NCI-H128 (cell line): ENCODE data around the gene USP34.
"Not testable (repeated sequence)": the region's sequence is repeated elsewhere in the genome, so short reads cannot be mapped to it uniquely, and the experiment has no call there.

Source experiments
- DNase-seq: peaks from one replicate; lab custom pipeline; 2025; ENCODE audit not compliant: unreplicated experiment; lab: John Stamatoyannopoulos, UW

USP34 gene

DNA sequence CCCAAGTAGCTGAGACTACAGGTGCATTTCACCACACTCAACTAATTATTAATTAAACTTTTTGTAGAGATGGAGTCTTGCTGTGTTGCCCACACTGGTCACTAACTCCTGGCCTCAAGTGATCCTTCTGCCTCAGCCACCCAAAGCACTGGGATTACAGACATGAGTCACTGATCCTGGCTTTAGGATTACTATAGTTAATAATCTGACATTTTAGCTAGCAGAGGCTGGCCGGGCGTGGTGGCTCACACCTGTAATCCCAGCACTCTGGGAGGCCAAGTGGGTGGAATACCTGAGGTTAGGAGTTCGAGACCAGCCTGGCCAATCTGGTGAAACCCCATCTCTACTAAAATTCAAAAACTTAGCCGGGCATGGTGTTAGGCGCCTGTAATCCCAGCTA is 39.5 kb downstream of the USP34 start:
- DNase-seq, result no peak

DNA sequence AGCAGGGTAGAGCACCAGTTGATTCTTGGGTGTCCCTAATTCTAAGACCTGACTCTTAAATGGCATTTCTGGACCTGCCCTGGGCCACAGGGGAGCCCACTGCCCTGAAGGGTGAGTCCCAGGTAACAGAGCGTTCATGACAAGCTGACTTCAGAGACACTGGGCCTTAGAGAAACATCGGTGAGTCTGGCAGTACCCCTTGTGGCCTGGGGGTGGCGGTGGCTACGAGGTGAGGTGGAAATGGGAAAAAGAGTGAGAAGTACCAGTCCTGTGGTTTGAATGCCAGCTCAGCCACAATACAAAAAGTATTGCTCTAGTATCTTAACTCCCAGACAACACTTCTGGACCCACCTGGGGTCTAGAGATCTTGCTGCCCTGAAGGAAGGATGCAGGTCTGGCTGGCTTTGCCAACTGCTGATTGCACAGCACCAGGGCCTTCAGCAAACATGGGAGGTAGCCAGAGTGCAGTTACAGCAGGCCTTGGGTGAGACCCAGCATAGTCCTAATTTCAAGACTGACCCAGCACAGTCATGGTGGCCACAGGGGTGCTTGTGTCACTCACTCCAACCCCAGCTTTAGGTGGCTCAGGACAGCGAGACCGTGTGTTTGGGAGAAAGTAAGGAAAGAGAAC is 44.5 kb downstream of the USP34 start:
- no peak for DNase-seq

DNA sequence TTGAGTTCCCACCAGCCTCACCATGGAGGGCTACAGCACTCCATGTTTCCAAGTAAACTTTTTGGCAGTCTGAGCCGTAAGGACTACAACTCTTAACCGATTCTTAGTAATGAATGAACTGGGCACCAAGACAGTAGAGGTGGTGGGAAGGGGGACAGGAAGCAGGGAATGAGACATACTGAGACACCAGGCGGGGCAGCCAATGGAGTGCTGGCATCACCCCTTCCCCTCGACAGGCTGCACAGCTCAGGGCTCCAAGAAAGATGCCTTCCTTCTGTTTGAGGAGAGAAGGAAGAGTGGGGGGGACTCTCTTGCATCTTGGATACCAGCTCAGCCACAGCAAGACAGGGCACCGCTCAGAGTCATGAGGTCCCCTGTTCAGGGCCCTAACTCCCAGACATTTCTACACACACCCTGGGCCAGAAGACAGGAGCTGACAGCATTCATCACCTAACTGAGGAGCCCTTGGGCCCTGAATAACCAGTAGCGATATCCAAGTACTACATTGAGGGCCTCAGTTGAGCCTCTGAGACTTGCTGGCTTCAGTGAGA is 45.2 kb downstream of the USP34 start:
- DNase-seq, result no peak

DNA sequence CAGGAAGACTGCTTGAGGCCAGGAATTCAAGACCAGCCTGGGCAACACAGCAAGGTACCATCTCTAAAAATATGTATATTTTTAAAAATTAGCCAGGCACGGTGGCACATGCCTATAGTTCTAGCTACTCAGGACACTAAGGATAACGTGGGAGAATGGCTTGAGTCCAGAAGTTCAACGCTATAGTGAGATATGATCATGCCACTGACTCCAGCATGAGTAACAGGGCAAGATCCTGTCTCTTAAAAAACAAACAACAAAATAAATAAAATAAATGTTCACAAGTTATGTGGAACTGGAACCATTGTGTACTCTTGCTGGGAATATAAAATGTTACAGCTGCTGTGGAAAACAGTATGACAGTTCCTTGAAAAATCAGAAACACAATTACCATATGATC is 47.2 kb downstream of the USP34 start:
- DNase-seq, result no peak

DNA sequence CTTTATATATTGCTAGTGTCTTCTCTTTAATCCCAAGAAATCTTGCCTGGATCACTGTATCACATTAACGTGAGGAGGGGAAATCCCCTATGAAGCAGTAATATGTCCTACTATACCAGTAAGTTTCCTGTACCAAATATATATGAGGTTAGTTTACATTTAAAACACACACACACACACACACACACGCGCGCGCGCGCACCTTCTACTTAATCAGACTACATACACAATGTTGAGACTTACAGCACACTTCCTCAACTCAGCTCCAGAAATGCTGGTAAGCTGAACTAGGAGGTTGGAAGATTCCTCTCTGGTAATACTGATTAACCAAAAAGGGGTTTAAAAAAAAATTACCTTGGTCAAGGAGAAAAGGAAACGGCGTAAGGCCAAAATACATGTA is 49.3 kb downstream of the USP34 start:
- DNase-seq, result no peak

DNA sequence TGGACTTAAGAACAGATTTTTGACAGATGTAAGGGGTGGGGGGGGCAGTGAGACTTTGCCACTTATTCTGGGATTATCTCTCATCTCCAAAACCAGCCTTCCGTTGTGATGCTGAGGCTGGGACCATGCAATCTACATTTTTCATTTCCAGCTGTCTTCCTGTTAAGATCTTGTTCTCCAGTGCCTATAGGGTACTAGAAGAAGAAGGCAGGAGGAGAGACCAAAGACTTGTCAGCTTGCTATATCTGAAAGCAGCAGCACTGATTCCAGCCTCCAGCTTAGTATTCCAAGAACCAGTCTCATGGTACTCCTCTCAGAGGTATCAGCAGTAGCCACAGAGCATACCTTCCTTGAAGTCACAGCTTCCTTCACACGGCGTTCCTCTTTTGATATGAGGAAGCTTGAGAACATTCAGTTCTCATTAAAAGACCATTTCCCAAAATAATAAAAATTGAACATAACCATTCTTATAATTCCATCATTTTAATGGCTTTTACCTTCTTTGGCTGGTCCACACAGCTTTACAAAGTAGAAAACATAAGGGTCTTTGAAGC is 49.8 kb downstream of the USP34 start:
- no peak for DNase-seq

DNA sequence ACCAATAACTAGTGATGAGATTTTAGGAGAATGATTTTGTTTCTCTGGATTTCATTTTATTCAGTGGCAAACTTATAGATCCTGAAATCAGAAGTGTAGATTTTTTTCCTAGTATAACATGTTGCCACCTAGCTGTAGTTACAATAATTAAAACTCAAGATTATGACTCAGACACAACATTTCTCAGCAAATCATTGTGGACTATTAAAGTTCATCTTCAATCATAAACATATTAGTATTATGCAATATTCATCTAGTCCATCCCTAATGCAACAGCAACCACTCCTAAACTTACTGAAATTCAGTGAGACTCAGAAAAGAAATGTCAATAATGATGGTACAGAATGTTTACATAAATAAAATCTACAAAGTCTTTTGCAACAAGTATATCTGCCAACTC is 51.3 kb downstream of the USP34 start:
- DNase-seq, result no peak

DNA sequence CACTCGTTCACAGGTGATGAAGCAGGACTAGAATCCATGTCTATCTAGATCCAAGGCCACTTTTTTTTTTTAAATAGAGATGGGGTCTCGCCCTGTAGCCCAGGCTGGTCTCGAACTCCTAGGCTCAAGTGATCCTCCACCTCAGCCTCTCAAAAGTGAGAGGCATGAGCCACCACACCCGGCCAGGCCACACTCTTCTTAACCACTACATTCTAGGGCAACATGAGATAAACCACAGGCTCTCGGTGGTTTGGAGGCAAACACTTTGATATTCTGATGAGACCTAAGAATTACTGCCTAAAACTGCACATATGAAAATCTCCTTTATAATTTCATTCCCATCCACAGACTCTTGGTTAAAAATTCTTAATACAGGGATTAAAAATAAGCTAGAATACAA is 51.8 kb downstream of the USP34 start:
- no peak for DNase-seq

DNA sequence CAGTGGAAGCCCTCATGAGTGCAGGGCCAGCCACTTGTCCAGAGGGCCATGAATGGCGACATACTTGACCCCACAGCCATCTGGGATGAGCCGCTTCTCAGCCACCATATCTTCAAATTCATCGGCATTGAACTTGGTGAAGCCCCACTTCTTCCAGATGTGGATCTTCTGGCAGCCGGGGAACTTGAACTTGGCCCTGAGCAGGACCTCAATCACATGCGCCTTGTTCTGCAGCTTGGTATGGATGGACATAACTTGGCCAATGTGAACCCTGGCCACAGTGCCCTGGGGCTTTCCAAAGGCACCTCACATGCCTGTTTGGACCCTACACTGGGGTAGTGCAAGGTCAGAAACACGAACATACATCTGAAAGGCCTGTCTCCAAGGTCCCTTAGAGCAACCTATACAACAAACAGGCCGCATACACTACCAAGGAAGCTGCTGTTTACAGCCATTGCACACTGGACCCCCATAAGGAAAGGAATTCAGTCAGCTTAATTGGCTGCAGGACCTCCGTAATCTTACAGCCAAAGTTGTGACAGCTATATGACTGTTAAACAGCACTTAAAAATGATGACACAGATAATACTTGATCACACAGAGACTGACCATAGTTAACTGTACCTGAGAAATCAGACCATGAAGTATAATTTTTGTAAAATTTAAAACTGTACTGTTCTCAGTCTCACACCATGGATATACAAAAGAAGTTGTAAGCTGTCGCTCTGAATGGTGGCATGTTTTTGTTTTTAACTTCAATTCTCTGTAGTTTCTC is 53.8 kb downstream of the USP34 start:
- DNase-seq, result no peak

DNA sequence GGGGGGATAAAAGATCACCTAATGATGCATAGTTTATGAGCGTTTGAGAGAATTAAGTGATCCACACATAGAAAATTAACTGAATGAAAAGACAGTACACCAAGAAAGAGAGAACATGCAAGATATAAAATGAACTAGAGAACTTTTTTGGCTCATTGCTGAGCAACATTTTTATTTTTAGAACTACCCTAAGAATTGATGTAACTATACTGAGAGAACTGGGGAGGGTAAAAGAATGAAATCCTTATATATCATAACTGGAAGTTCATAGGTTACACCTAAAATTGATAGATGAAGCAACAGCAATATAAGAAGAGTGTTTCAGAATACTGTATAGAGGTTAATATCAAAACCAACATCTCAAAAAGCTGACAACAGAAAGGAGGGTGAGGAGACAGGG is 55.6 kb downstream of the USP34 start:
- no peak for DNase-seq

DNA sequence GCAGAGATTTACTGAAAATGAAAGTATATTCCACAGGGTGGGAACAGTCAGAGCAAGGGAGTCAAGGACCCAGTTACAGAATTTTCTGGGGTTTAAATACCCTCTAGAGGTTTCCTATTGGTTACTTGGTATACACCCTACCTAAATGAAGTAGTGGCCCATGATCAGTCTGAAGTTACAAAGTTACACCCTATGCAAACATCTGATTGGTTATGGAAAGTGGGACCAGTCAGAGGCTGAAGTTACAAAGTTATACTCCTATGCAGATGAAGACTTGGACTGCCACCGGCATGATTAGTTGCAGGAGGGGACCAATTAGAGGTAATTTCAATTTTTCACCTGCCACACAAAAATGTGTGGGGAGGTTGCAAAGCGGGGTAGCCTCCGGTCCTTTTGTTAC is 56.2 kb downstream of the USP34 start:
- DNase-seq, result no peak

DNA sequence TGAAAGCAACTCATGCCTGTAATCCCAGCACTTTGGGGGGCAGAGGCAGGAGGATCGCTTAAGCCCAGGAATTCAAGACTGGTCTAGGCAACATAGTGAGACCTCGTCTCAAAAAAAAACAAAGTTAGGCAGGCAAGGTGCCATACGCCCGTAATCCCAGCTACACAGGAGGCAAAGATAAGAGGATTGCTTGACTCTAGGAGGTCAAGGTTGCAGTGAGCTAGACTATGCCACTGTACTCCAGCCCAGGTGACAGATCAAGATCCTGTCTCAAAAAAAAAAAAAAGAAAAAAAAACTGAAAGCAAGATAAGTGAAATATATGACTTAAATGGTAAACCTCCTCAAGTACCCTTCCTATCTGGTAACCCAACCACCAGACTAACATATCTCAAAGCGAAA is 59.8 kb downstream of the USP34 start:
- no peak for DNase-seq

DNA sequence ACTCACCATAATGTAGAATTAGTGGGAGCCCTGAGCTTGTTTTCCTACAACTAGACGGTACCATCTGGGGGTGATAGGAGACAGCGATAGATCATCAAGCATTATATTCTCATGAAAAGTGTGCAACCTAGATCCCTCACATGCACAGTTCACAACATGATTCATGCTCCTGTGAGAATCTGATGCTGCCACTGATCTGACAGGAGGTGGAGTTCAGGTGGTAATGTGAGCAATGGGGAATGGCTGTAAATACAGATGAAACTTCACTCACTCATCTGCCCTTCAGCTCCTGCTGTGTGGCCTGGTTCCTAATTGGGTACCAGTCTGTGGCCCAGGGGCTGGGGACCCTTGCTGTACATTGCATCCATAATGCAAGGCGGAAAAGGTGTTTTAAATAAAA is 60.7 kb downstream of the USP34 start:
- no peak for DNase-seq

DNA sequence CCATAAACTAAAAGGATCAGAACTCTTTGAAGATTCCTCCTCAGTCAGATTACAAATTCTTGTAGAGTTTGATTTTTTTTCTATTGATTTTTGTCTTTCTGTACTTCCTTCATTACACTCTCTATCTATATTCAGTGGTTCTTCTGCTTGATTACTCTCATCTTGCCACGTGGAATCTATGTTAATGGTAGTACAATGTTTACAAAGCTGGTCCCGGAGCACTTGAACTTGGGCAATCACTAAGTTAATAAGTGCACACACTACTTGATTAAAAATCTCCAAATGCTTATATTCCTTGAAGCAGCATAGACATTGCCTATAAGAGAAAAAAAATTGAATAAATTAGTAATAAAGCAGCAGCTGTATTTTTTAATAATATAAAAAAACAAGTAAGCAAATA is 65.1 kb downstream of the USP34 start:
- no peak for DNase-seq

DNA sequence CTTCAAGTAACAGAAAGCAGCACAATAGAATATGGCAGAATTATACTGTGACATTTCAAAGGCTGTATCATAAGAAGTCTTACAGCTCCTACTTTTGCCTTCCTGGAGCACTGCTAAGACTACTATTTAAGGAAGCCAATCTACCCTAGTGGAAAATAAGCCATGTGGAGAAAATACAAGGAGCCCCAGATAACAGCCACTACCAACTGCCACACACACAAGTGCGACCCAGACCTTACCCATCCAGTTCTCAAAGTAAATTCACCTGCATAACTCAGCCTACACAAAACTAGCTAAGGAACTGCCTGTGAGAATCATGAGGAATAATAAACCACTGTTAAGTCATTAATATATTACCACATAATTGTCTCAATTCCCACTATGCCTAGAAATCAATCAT is 66.4 kb downstream of the USP34 start:
- DNase-seq, result no peak

DNA sequence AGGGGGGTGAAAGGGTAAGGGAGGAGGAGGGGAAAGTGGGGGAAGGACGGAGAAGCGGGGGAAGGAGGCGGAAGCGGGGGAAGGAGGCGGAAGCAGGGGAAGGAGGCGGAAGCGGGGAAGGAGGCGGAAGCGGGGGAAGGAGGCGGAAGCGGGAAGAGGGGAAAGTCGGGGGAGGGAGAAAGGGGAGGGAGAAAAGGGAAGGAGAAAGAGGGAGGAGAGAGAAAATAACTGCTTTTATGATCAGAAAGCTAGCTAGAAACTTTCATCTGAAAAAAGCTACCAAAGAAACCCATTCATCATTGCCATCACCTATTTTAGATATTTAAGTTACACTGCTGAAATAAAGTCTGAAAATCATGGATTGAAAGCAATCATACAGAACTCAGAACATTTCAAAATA is 72.5 kb downstream of the USP34 start:
- no peak for DNase-seq

DNA sequence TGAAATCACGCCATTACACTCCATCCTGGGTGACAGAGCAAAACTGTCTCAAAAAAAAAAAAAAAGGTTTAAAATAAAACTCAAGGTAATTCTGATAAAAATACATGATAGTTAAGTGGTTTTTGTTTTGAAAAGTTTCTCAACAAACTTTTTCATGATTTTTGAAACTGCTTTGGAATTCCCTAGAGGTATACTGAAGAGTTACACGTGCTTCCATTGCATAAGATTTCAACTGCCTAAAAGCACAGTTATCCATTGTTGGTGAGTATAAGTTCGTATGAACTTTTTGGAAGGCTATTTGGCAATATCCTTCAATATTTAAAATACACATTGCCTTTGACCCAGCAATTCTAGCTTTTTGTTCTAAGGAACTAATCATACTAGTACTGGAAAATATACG is 74.9 kb downstream of the USP34 start:
- no peak for DNase-seq

DNA sequence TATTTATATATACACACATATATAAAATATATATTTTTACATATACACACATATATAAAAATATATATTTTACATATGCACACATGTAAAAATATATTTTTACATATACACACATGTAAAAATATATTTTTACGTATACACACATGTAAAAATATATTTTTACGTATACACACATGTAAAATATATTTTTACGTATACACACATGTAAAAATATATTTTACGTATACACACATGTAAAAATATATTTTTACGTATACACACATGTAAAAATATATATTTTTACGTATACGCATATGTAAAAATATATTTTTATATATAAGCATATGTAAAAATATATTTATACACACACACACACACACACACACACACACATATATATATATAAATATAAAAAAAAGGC is 83.3 kb downstream of the USP34 start:
- not testable (repeated sequence) for DNase-seq

DNA sequence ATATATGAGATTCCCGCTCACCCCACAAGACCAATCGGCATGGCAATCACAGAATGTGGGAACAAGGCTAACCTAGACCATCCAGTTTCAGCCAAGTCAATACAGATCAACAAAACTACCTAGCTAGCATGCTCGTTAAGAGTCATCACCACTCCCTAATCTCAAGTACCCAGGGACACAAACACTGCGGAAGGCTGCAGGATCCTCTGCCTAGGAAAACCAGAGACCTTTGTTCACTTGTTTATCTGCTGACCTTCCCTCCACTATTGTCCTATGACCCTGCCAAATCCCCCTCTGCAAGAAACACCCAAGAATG is 90.0 kb downstream of the USP34 start:
- not testable (repeated sequence) for DNase-seq

DNA sequence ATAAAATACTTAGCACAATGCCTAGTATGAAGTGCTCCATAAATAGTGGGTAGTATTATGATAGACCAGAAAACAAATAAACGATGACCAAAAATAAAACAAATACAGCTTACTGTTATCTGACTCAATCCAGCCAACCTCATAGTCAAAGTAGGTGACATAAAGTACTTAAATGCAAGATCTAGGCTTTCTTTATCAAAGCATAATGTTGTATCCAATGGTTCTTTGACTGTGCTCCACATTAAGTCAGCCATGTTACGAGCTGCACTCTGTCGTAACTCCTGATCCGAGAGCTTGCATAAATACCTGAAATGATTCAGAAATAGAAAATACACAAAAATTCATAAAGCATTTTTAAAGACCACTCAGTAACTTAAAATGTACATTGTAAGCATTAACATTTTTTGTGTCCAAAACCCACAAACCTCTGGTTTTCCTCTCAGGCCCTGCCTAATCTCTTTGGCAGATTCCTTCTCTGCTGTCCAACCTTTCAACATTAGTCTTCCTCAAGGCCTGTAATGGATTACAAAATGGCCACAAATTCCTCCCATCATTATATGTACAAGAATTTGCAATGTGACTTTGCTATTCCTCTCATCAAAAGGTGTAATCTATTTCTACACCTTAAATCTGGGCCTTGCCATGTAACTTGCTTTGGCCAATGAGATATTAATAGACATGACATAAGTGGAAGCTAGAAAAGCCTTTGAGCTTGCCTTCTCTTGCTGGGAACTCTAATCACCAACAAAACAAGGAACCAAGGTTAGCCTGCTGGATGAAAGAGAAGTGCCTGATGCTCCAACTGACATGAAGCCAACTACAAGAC is 90.6 kb downstream of the USP34 start:
- no peak for DNase-seq

DNA sequence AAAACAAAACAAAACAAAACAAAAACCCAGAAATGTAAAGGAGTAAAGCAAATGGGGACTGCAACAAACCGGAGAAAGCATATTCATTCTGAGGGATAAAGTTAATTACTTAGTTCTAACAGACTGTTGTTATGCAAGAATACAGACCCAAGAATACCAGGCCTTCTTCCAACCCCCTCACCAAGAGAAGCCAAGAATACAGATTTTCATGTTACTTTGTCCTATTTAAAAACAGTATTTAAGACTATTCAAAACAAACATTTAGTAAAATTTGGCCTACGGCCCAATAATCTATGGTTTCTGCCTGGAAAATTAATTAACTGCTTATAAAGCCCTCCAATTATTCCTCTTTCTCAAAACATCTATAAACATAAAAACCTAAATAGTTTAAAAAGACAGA is 91.4 kb downstream of the USP34 start:
- DNase-seq, result no peak

DNA sequence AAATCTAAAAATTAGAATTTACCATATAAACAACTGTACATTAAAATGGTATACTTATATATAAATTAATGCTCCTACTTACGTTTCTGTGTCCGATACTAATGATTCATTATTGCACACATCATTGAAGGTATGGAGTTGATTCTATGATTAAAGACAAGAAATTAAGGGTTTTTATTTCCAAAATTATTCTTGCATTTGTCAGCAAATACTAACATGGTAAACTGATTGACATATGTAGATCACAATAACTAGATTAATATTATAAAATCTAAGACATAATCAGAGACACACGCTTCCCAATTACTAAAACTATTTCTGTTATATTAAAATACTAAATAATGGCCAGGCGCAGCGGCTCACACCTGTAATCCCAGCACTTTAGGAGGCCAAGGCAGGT is 92.6 kb downstream of the USP34 start:
- DNase-seq, result no peak
